GM12878 (cell line): Measurements from ENCODE around the gene DPP6. TPM values are rescaled to one million over a fixed set of nuclear protein-coding genes. Genes with fewer than 3 reads are reported as not detected.

Experiments used
- ATAC-seq: fragments of 200-7000 bp; cut with Tn5 transposase; 3 replicates; pipeline ENCODE4 v1.9.1; 2020; ENCODE audit warnings: mild to moderate bottlenecking, moderate library complexity
- BruUV-seq: library from RNA; stranded (reverse); fragments of 400-500 nt; replicated peaks from 2 replicates; lab custom pipeline; 2021; lab: Mats Ljungman, UMichigan
- CTCF ChIA-PET: fragments of 300-600 bp; sonication (Branson Sonifier 250); formaldehyde crosslinking; extraction: SDS; loops from one replicate; lab custom pipeline; 2021; ENCODE audit warnings: inconsistent platforms; lab: Yijun Ruan, JAX
- POLR2A ChIA-PET: fragments of 350-600 bp; formaldehyde crosslinking; extraction: SDS; loops from one replicate; lab custom pipeline; 2021; ENCODE audit warnings: inconsistent platforms; lab: Charles Lee
- RAD21 ChIA-PET: fragments of 300-600 bp; sonication (Branson Sonifier 250); formaldehyde crosslinking; loops from one replicate; lab custom pipeline; 2023; ENCODE audit warnings: antibody characterized with exemption; ENCODE audit not compliant: unreplicated experiment; lab: Charles Lee
- SMC1A ChIA-PET: fragments of 300-600 bp; sonication (Branson Sonifier 250); formaldehyde crosslinking; loops from one replicate; lab custom pipeline; 2023; ENCODE audit not compliant: unreplicated experiment, uncharacterized antibody; lab: Charles Lee
- DNase-seq: peaks from one replicate; pipeline ENCODE4 v3.0.0-alpha.2; 2011; ENCODE audit warnings: low read depth, low spot score
- FAIRE-seq: peaks from 3 replicates; lab custom pipeline; 2011; peaks lifted over from hg19 to GRCh38; lab: Jason Lieb, UNC
- H2AFZ ChIP-seq: 2 replicates; pipeline ENCODE4 v1.6.0; 2011; ENCODE audit warnings: low read depth, low read length, control low read depth; ENCODE audit not compliant: control insufficient read depth
- H3K27ac ChIP-seq: 2 replicates; pipeline ENCODE4 v1.5.1; 2011; ENCODE audit warnings: control low read depth; ENCODE audit not compliant: control insufficient read depth, insufficient read depth
- H3K27me3 ChIP-seq, 2 experiments: replicated peaks in 1 of 2; 2 replicates each; pipeline versions ENCODE4 v1.6.0 to v1.6.1; 2011; ENCODE audit warnings: low read length in 1 of 2; ENCODE audit not compliant: control insufficient read depth in 2 of 2, insufficient read depth in 2 of 2
- H3K36me3 ChIP-seq, 2 experiments: 2 replicates each; pipeline ENCODE4 v1.5.1; 2011; ENCODE audit warnings: low read length in 1 of 2; ENCODE audit not compliant: control insufficient read depth in 2 of 2, insufficient read depth in 2 of 2
- H3K4me1 ChIP-seq: 2 replicates; pipeline ENCODE4 v1.6.1; 2011; ENCODE audit warnings: mild to moderate bottlenecking, low read length, moderate library complexity, mixed read lengths; ENCODE audit not compliant: control insufficient read depth, insufficient read depth
- H3K4me2 ChIP-seq: 2 replicates; pipeline ENCODE4 v1.6.0; 2011; ENCODE audit warnings: control low read depth; ENCODE audit not compliant: control insufficient read depth, insufficient read depth
- H3K4me3 ChIP-seq: fragments of 200-600 bp; sonication (generic); 2 replicates; pipeline ENCODE4 v1.5.1; 2016
- H3K79me2 ChIP-seq: 2 replicates; pipeline ENCODE4 v1.6.0; 2011; ENCODE audit warnings: low read length; ENCODE audit not compliant: control insufficient read depth, insufficient read depth
- H3K9ac ChIP-seq: 2 replicates; pipeline ENCODE4 v1.8.0; 2011; ENCODE audit warnings: low read length, control low read depth, mixed read lengths; ENCODE audit not compliant: control insufficient read depth, insufficient read depth
- H3K9me3 ChIP-seq: replicated peaks from 3 replicates; pipeline ENCODE4 v1.5.1; 2011; ENCODE audit warnings: mild to moderate bottlenecking, low read length; ENCODE audit not compliant: control insufficient read depth, insufficient read depth
- H4K20me1 ChIP-seq: 2 replicates; pipeline ENCODE4 v1.6.0; 2011; ENCODE audit not compliant: control insufficient read depth, insufficient read depth
- ATF2 ChIP-seq: IDR thresholded peaks from 2 replicates; pipeline ENCODE4 v1.6.1; 2012; ENCODE audit warnings: low read length, inconsistent platforms
- BCL3 ChIP-seq: IDR thresholded peaks from 2 replicates; pipeline ENCODE4 v1.6.1; 2011; ENCODE audit warnings: borderline replicate concordance, low read depth, mild to moderate bottlenecking, moderate library complexity, low read length; ENCODE audit not compliant: insufficient read depth, poor library complexity, severe bottlenecking
- MAX ChIP-seq: IDR thresholded peaks from 2 replicates; pipeline ENCODE4 v1.6.1; 2012; ENCODE audit warnings: low read depth, low read length, improper control_type of control experiment
- PBX3 ChIP-seq: IDR thresholded peaks from 2 replicates; pipeline ENCODE4 v1.6.1; 2011; ENCODE audit warnings: mild to moderate bottlenecking, low read depth, low read length, moderate library complexity; ENCODE audit not compliant: insufficient replicate concordance
- TCF3 ChIP-seq: IDR thresholded peaks from 2 replicates; pipeline ENCODE4 v1.6.1; 2012; ENCODE audit warnings: low read depth, mild to moderate bottlenecking, low read length, borderline replicate concordance; ENCODE audit not compliant: insufficient read depth
- whole genome bisulfite sequencing: methylation state at CpG from one replicate; pipeline ENCODE4 v1.1.6; 2016; ENCODE audit warnings: low lambda C conversion rate; ENCODE audit not compliant: insufficient replicate concordance, insufficient coverage; ENCODE audit errors: missing lambda C conversion rate; 5-methylcytosine and 5-hydroxymethylcytosine counted together
- in situ Hi-C: fragments of 300-500 bp; cut with MboI; formaldehyde crosslinking; loops from 9 replicates; pipeline ENCODE4 v1.14.3; 2018; ENCODE audit warnings: mixed read lengths
- intact Hi-C: fragments of 100-400 bp; cut with micrococcal nuclease; formaldehyde crosslinking; loops from one replicate; pipeline ENCODE4 v1.14.2; 2022; ENCODE audit not compliant: unreplicated experiment
- polyA plus RNA-seq, 11 experiments: library from polyadenylated mRNA; depleted of rRNA in 4 of 11; unstranded in 6 of 11; stranded (reverse) in 5 of 11; fragments of >200 nt; fragmentation: Nextera tagmentation in 4 of 11; fragmentation: Illumina TruSeq in 1 of 11; extraction: Ambion mirVana in 4 of 11; extraction: Trizol in 1 of 11; gene quantifications; 1 replicate in 1 of 11; 2 replicates in 10 of 11; pipeline versions ENCODE4 v1.2.1 to v1.2.3, GENCODE V29; 2011 to 2016; ENCODE audit warnings: inconsistent platforms in 2 of 11, missing spikeins in 2 of 11, low read depth in 1 of 11
- total RNA-seq, 4 experiments: library from RNA; depleted of rRNA in 3 of 4; stranded (reverse); fragments of >200 nt in 3 of 4; fragmentation: Illumina TruSeq in 1 of 4; extraction: Trizol in 1 of 4; gene quantifications; 2 replicates each; pipeline versions ENCODE4 v1.2.1 to v1.2.3, GENCODE V29; 2013 to 2021

The DPP6 gene
- total and polyA plus RNA-seq, 10 of the 15 experiments (the other 5 are each of a cell fraction or from before 2014, with no cell fraction given): not detected

- no TSS peak for BruUV-seq
- in situ Hi-C loops: no loop called here
These were observed 571.2 kb downstream of the DPP6 start for GRCh38 chr7:154623399-154623798.

More at GRCh38 chr7:154623399-154623798, 571.2 kb downstream of the DPP6 start:
- FAIRE-seq (no peak), DNase-seq (no peak), ATAC-seq (no peak)
- 90% methylated on average over 22 of the region's 22 CpGs for WGBS
- Histone ChIP-seq H3K4me3 (no peak overlapping the region), H2AFZ (no peak overlapping the region), H3K4me2 (no peak overlapping the region), H3K9me3 (no peaks in the 10 kb centered on the region), H4K20me1 (no peaks in the 10 kb centered on the region), H3K27ac (no peak overlapping the region), H3K79me2 (no peaks in the 10 kb centered on the region), H3K36me3 (no peaks in the 10 kb centered on the region), H3K27me3 (no peaks in the 10 kb centered on the region), H3K4me1 (no peaks in the 10 kb centered on the region), H3K9ac (no peak overlapping the region)
- POLR2A ChIA-PET: no interaction called here
- intact Hi-C loops: no loop called here
- SMC1A ChIA-PET: no interaction called here
- CTCF ChIA-PET: no interaction called here
- RAD21 ChIA-PET: no interaction called here
- TF ChIP-seq MAX (no peak), TCF3 (peak; percentile 72; the same call in 1 of the 2 replicates), BCL3 (peak; percentile 97), ATF2 (no peak), PBX3 (peak; percentile 34)
